ENCODE results near the gene SUPT3H. TPM values are rescaled to one million over a fixed set of nuclear protein-coding genes. Genes with fewer than 3 reads are reported as not detected.
A peak's percentile ranks its signal among the peaks of the same experiment; 100 is the strongest.

The SUPT3H gene
- total and polyA plus RNA-seq, 2 of the 13 experiments (the other 11 are each of a cell fraction or from before 2014, with no cell fraction given): 11.9 to 36.1 TPM

- H3K9me3 ChIP-seq (ENCODE audit: low read length): no peaks in the 10 kb centered on the region
- no TSS peak for BruUV-seq (replicated peaks)
- ATAC-seq (peak; percentile 90), FAIRE-seq (peak; percentile 56), DNase-seq (ENCODE audit: low spot score) (peak; percentile 63)
- peak overlapping the region; percentile 17; the same call in 1 of the 2 replicates for H3K9ac ChIP-seq (ENCODE audit: insufficient read depth, low read depth, low read length)
- H3K4me1 ChIP-seq (ENCODE audit: insufficient read depth, low read length): peaks cover 25% of the 10 kb centered on the region
- CTCF ChIA-PET (ENCODE audit: low intra/inter-chr PET ratio, low total read pairs): no interaction called here
- no peak overlapping the region for H2AFZ ChIP-seq (ENCODE audit: low read length)
- H4K20me1 ChIP-seq (ENCODE audit: insufficient read depth, low read length): no peaks in the 10 kb centered on the region
- no peaks in the 10 kb centered on the region for H3K27me3 ChIP-seq (ENCODE audit: control insufficient read depth in 1 of 2, insufficient read depth in 2 of 2, low read length in 2 of 2)
- H3K27ac ChIP-seq (ENCODE audit: extremely low read length, insufficient read depth, low read length): peak overlapping the region; percentile 70
- intact Hi-C loops (cut with micrococcal nuclease; ENCODE audit: unreplicated experiment): no loop called here
- peak overlapping the region in 2 of 3 experiments; percentile 13 to 49; a peak in 2 of 6 replicates for H3K4me3 ChIP-seq (replicated peaks in 1 of 3; ENCODE audit: insufficient read depth in 1 of 3, low read depth in 2 of 3, low read length in 3 of 3)
- POLR2A ChIA-PET: interaction anchor here (0.9 to 1.5 kb wide), 2 partner anchors 12 to 29 kb away, joined by 3 read pairs; no protein-coding TSS in a partner anchor
- H3K4me2 ChIP-seq (ENCODE audit: low read depth, low read length): peak overlapping the region; percentile 68
- no peaks in the 10 kb centered on the region for H3K36me3 ChIP-seq (replicated peaks in 1 of 2; ENCODE audit: control insufficient read depth in 1 of 2, insufficient read depth in 2 of 2, low read length in 2 of 2)
- no peaks in the 10 kb centered on the region for H3K79me2 ChIP-seq (ENCODE audit: insufficient read depth, low read length)
- in situ Hi-C loops (cut with HindIII; ENCODE audit: extremely low pct_ligation_motif_present, low pct_unique_long_range_greater_than_20kb): no loop called here
- WGBS (ENCODE audit: low lambda C conversion rate): 37% methylated on average over 3 of the region's 3 CpGs
- TF ChIP-seq MIXL1 (CRISPR knock-in tag; IDR thresholded peaks at IDR 0.05) (peak; percentile 77; the same call in 1 of the 2 replicates), SOX5 (CRISPR knock-in tag; IDR thresholded peaks at IDR 0.05; ENCODE audit: borderline replicate concordance) (no peak), ZNF788 (CRISPR knock-in tag; IDR thresholded peaks at IDR 0.05; ENCODE audit: borderline replicate concordance) (0 out of 2 replicates have a peak, but pooled peaks have one; percentile 27), NR2F2 (IDR thresholded peaks at IDR 0.05; ENCODE audit: borderline replicate concordance, low read depth) (no peak), CTCF (CRISPR knock-in tag; IDR thresholded peaks at IDR 0.05) (peak; percentile 47), ZNF644 (CRISPR knock-in tag; IDR thresholded peaks at IDR 0.05; ENCODE audit: low read depth) (0 out of 2 replicates have a peak, but pooled peaks have one; percentile 11), ZNF225 (CRISPR knock-in tag; IDR thresholded peaks at IDR 0.05) (no peak), ZNF772 (CRISPR knock-in tag; IDR thresholded peaks at IDR 0.05) (0 out of 2 replicates have a peak, but pooled peaks have one; percentile 19), FOSL2 (CRISPR knock-in tag; IDR thresholded peaks at IDR 0.05) (peak; percentile 6; the same call in 1 of the 2 replicates), WIZ (CRISPR knock-in tag; IDR thresholded peaks at IDR 0.05) (0 out of 2 replicates have a peak, but pooled peaks have one; percentile 57), HNF4A (CRISPR knock-in tag; IDR thresholded peaks at IDR 0.05) (peak; percentile 59), MEIS2 (CRISPR knock-in tag; IDR thresholded peaks at IDR 0.05) (peak; percentile 59; the same call in 1 of the 2 replicates), SMC3 (IDR thresholded peaks at IDR 0.05; ENCODE audit: low read length) (peak; percentile 26), ZNF501 (CRISPR knock-in tag; IDR thresholded peaks at IDR 0.05) (no peak), STAG1 (CRISPR knock-in tag; IDR thresholded peaks at IDR 0.05) (peak; percentile 46), SMYD3 (CRISPR knock-in tag; IDR thresholded peaks at IDR 0.05) (0 out of 2 replicates have a peak, but pooled peaks have one; percentile 22), ESRRA (CRISPR knock-in tag; IDR thresholded peaks at IDR 0.05; ENCODE audit: low read depth) (peak; percentile 78), ELF4 (CRISPR knock-in tag; IDR thresholded peaks at IDR 0.05; ENCODE audit: borderline replicate concordance) (peak; percentile 81; the same call in 1 of the 2 replicates), RAD21 (CRISPR knock-in tag; IDR thresholded peaks at IDR 0.05) (peak; percentile 24; the same call in 1 of the 2 replicates), KLF9 (CRISPR knock-in tag; IDR thresholded peaks at IDR 0.05; ENCODE audit: low read depth) (0 out of 2 replicates have a peak, but pooled peaks have one; percentile 21), EP300 (IDR thresholded peaks at IDR 0.05; ENCODE audit: low read depth in 2 of 2, low read length in 2 of 2) (0 out of 4 replicates have a peak, but pooled peaks of 1 of the 2 experiments have one; percentile 11), EP300 (CRISPR knock-in tag; IDR thresholded peaks at IDR 0.05; ENCODE audit: borderline replicate concordance) (no peak), BCL6 (CRISPR knock-in tag; IDR thresholded peaks at IDR 0.05) (0 out of 2 replicates have a peak, but pooled peaks have one; percentile 30)
- TF ChIP-seq, protein P1, sequence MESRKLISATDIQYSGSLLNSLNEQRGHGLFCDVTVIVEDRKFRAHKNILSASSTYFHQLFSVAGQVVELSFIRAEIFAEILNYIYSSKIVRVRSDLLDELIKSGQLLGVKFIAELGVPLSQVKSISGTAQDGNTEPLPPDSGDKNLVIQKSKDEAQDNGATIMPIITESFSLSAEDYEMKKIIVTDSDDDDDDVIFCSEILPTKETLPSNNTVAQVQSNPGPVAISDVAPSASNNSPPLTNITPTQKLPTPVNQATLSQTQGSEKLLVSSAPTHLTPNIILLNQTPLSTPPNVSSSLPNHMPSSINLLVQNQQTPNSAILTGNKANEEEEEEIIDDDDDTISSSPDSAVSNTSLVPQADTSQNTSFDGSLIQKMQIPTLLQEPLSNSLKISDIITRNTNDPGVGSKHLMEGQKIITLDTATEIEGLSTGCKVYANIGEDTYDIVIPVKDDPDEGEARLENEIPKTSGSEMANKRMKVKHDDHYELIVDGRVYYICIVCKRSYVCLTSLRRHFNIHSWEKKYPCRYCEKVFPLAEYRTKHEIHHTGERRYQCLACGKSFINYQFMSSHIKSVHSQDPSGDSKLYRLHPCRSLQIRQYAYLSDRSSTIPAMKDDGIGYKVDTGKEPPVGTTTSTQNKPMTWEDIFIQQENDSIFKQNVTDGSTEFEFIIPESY (CRISPR knock-in tag; IDR thresholded peaks at IDR 0.05): peak; percentile 37; the same call in 1 of the 2 replicates
Measured at GRCh38 chr6:44921798-44922197, 455.9 kb downstream of the SUPT3H start.

Data from HepG2 (cell line).